Amniotic stem cell (primary cell): ENCODE measurements around the gene SLC7A10.
"Not testable (repeated sequence)": the region's sequence is repeated elsewhere in the genome, so short reads cannot be mapped to it uniquely, and the experiment has no call there.

Experiments used
- DNase-seq: peaks from one replicate; lab custom pipeline; 2025; lab: John Stamatoyannopoulos, UW

The SLC7A10 gene

GRCh38 chr19:33238481-33239149, 13.0 kb upstream of the SLC7A10 start:
- DNase-seq, result no peak

- no peak for DNase-seq
These were observed 11.2 kb upstream of the SLC7A10 start for GRCh38 chr19:33236696-33237390.

GRCh38 chr19:33235996-33236350, 10.3 kb upstream of the SLC7A10 start:
- DNase-seq, result no peak

GRCh38 chr19:33235269-33235995, 9.8 kb upstream of the SLC7A10 start:
- DNase-seq, result peak; percentile 9

GRCh38 chr19:33234736-33235135, 9.1 kb upstream of the SLC7A10 start:
- no peak for DNase-seq

GRCh38 chr19:33234092-33234491, 8.4 kb upstream of the SLC7A10 start:
- DNase-seq, result no peak

- DNase-seq, result no peak
These were observed 7.6 kb upstream of the SLC7A10 start for GRCh38 chr19:33233056-33233873.

- DNase-seq, result no peak
These were observed 7.0 kb upstream of the SLC7A10 start for GRCh38 chr19:33232656-33233055.

- DNase-seq, result no peak
These were observed 5.9 kb upstream of the SLC7A10 start for GRCh38 chr19:33231511-33231910.

- DNase-seq, result no peak
These were observed 4.3 kb upstream of the SLC7A10 start for GRCh38 chr19:33229962-33230361.

GRCh38 chr19:33227870-33228599, 2.4 kb upstream of the SLC7A10 start:
- DNase-seq, result no peak

- DNase-seq, result no peak
These were observed 1.6 kb upstream of the SLC7A10 start for GRCh38 chr19:33227242-33227650.

- no peak for DNase-seq
These were observed 1.0 kb upstream of the SLC7A10 start for GRCh38 chr19:33226550-33227241.

- no peak for DNase-seq
These were observed 774 bp downstream of the SLC7A10 start for GRCh38 chr19:33224694-33225457.

GRCh38 chr19:33222255-33222654, 3.4 kb downstream of the SLC7A10 start:
- DNase-seq, result not testable (repeated sequence)

- DNase-seq, result no peak
These were observed 4.0 kb downstream of the SLC7A10 start for GRCh38 chr19:33221638-33222037.

GRCh38 chr19:33220735-33221134, 4.9 kb downstream of the SLC7A10 start:
- DNase-seq, result no peak

- no peak for DNase-seq
These were observed 5.5 kb downstream of the SLC7A10 start for GRCh38 chr19:33220115-33220514.

- DNase-seq, result no peak
These were observed 6.3 kb downstream of the SLC7A10 start for GRCh38 chr19:33219261-33219815.

- no peak for DNase-seq
These were observed 7.8 kb downstream of the SLC7A10 start for GRCh38 chr19:33217881-33218280.
